Neural cell (in vitro differentiated cells): ENCODE results near the gene CLCA4. TPM values are rescaled to one million over a fixed set of nuclear protein-coding genes. Genes with fewer than 3 reads are reported as not detected.

ENCODE experiments used
- H2AFZ ChIP-seq: fragments of 200-600, 300-800 bp; sonication (generic), shearing (Covaris generic); 2 replicates; pipeline ENCODE4 v1.6.0; 2014; ENCODE audit warnings: low read depth, mild to moderate bottlenecking, antibody characterized with exemption, low read length, moderate library complexity
- H3F3A ChIP-seq: fragments of 200-600 bp; shearing (Covaris generic); 2 replicates; pipeline ENCODE4 v1.6.1; 2016; ENCODE audit warnings: mild to moderate bottlenecking, moderate library complexity, mixed read lengths, antibody characterized with exemption, low read length; ENCODE audit not compliant: insufficient read depth, poor library complexity, severe bottlenecking
- H3K27ac ChIP-seq: fragments of 200-600, 300-800 bp; sonication (generic), shearing (Covaris generic); 2 replicates; pipeline ENCODE4 v1.5.1; 2014; ENCODE audit warnings: mild to moderate bottlenecking, low read length, moderate library complexity
- H3K27me3 ChIP-seq: fragments of 300-800, 200-600 bp; sonication (generic), shearing (Covaris generic); 2 replicates; pipeline ENCODE4 v1.6.0; 2014; ENCODE audit warnings: mild to moderate bottlenecking, low read depth, low read length, moderate library complexity; ENCODE audit not compliant: insufficient read depth
- H3K36me3 ChIP-seq: fragments of 300-800, 200-600 bp; sonication (generic), shearing (Covaris generic); 2 replicates; pipeline ENCODE4 v1.5.1; 2014; ENCODE audit warnings: mild to moderate bottlenecking, antibody characterized with exemption, low read length, moderate library complexity; ENCODE audit not compliant: insufficient read depth
- H3K4me2 ChIP-seq: fragments of 300-800, 200-600 bp; sonication (generic), shearing (Covaris generic); 2 replicates; pipeline ENCODE4 v1.6.0; 2014; ENCODE audit warnings: mild to moderate bottlenecking, low read length
- H3K4me3 ChIP-seq: fragments of 300-800, 200-600 bp; sonication (generic), shearing (Covaris generic); 2 replicates; pipeline ENCODE4 v1.5.1; 2014; ENCODE audit warnings: mild to moderate bottlenecking, low read length, moderate library complexity
- H3K79me2 ChIP-seq: fragments of 200-600 bp; shearing (Covaris generic); replicated peaks from 2 replicates; pipeline ENCODE4 v1.6.0; 2014; ENCODE audit warnings: mild to moderate bottlenecking, low read length, moderate library complexity; ENCODE audit not compliant: insufficient read depth
- H3K9ac ChIP-seq: fragments of 300-800, 200-600 bp; sonication (generic), shearing (Covaris generic); 2 replicates; pipeline ENCODE4 v1.6.1; 2016; ENCODE audit warnings: mild to moderate bottlenecking, low read length, mixed read lengths
- H3K9me2 ChIP-seq: fragments of 200-600 bp; shearing (Covaris generic); 2 replicates; pipeline ENCODE4 v1.6.1; 2016; ENCODE audit warnings: mild to moderate bottlenecking, low read length, mixed read lengths; ENCODE audit not compliant: insufficient read depth
- H3K9me3 ChIP-seq: fragments of 200-600, 300-800 bp; sonication (generic), shearing (Covaris generic); 2 replicates; pipeline ENCODE4 v1.6.1; 2016; ENCODE audit warnings: mild to moderate bottlenecking, mixed run types, low read length, moderate library complexity, mixed read lengths
- H4K20me1 ChIP-seq: fragments of 200-600 bp; shearing (Covaris generic); 2 replicates; pipeline ENCODE4 v1.6.1; 2016; ENCODE audit warnings: mild to moderate bottlenecking, mixed run types; ENCODE audit not compliant: insufficient read depth
- CTCF ChIP-seq: fragments of 450-650 bp; IDR thresholded peaks from 2 replicates; pipeline ENCODE4 v1.5.1; 2014; ENCODE audit warnings: antibody characterized with exemption, mild to moderate bottlenecking, moderate library complexity; ENCODE audit not compliant: poor library complexity, severe bottlenecking
- EP300 ChIP-seq: fragments of 450-650 bp; conservative IDR thresholded peaks from 2 replicates; pipeline ENCODE4 v1.6.1; 2014; ENCODE audit warnings: antibody characterized with exemption, mild to moderate bottlenecking, moderate library complexity; ENCODE audit not compliant: poor library complexity, severe bottlenecking
- EZH2 ChIP-seq: fragments of 200-600, 300-800 bp; shearing (Covaris generic), sonication (generic); IDR thresholded peaks from 2 replicates; pipeline ENCODE4 v1.6.1; 2014; ENCODE audit warnings: antibody characterized with exemption, low read length, borderline replicate concordance, mild to moderate bottlenecking; ENCODE audit not compliant: insufficient read depth, poor library complexity, severe bottlenecking
- MXI1 ChIP-seq: fragments of 450-650 bp; conservative IDR thresholded peaks from 2 replicates; pipeline ENCODE4 v1.6.1; 2014; ENCODE audit warnings: antibody characterized with exemption, mild to moderate bottlenecking; ENCODE audit not compliant: poor library complexity, severe bottlenecking
- POLR2AphosphoS5 ChIP-seq: IDR thresholded peaks from 2 replicates; pipeline ENCODE4 v1.6.1; 2012
- RAD21 ChIP-seq: fragments of 450-650 bp; conservative IDR thresholded peaks from 2 replicates; pipeline ENCODE4 v1.6.1; 2014; ENCODE audit warnings: antibody characterized with exemption, mild to moderate bottlenecking, moderate library complexity
- REST ChIP-seq: IDR thresholded peaks from 2 replicates; pipeline ENCODE4 v1.6.1; 2012; ENCODE audit warnings: borderline replicate concordance
- SMC3 ChIP-seq: fragments of 450-650 bp; conservative IDR thresholded peaks from 2 replicates; pipeline ENCODE4 v1.6.1; 2014; ENCODE audit warnings: antibody characterized with exemption, mild to moderate bottlenecking, moderate library complexity; ENCODE audit not compliant: poor library complexity
- TAF1 ChIP-seq: IDR thresholded peaks from 2 replicates; pipeline ENCODE4 v1.6.1; 2012; ENCODE audit warnings: low read depth
- polyA plus RNA-seq: library from polyadenylated mRNA; depleted of rRNA; stranded (reverse); fragments of >200 nt; gene quantifications from 2 replicates; pipeline ENCODE4 v1.2.3, GENCODE V29; 2014

CLCA4 gene
- polyA plus RNA-seq, 1 donor from 2014 or later, result not detected

- Histone ChIP-seq H4K20me1 (no peaks in the 10 kb centered on the region), H2AFZ (no peak overlapping the region), H3K4me2 (no peak overlapping the region), H3K9ac (no peak overlapping the region), H3K9me3 (no peaks in the 10 kb centered on the region), H3K27ac (no peak overlapping the region), H3K36me3 (no peaks in the 10 kb centered on the region), H3K4me3 (no peak overlapping the region), H3K9me2 (no peaks in the 10 kb centered on the region), H3K27me3 (no peaks in the 10 kb centered on the region), H3F3A (no peaks in the 10 kb centered on the region), H3K79me2 (no peaks in the 10 kb centered on the region)
- TF ChIP-seq TAF1, result no peak
- TF ChIP-seq POLR2AphosphoS5, result no peak
- TF ChIP-seq SMC3, result no peak
- TF ChIP-seq RAD21, result no peak
- no peak for TF ChIP-seq EP300
- TF ChIP-seq CTCF, result no peak
- no peak for TF ChIP-seq EZH2
- TF ChIP-seq MXI1, result no peak
These were observed 5.5 kb downstream of the CLCA4 start for GRCh38 chr1:86552376-86552775.

GRCh38 chr1:86557739-86558138, 10.9 kb downstream of the CLCA4 start:
- no peaks in the 10 kb centered on the region for H4K20me1 ChIP-seq
- TF ChIP-seq EP300, result no peak
- TF ChIP-seq TAF1, result no peak
- no peak for TF ChIP-seq REST
- TF ChIP-seq SMC3, result no peak
- no peak for TF ChIP-seq MXI1
- TF ChIP-seq RAD21, result no peak
- TF ChIP-seq CTCF, result no peak
- TF ChIP-seq EZH2, result no peak
- no peak for TF ChIP-seq POLR2AphosphoS5

More at GRCh38 chr1:86557739-86558138, 10.9 kb downstream of the CLCA4 start:
- Histone ChIP-seq H3K9me3 (no peaks in the 10 kb centered on the region), H3K79me2 (no peaks in the 10 kb centered on the region), H3F3A (no peaks in the 10 kb centered on the region), H3K27ac (no peak overlapping the region), H3K36me3 (no peaks in the 10 kb centered on the region), H3K4me2 (no peak overlapping the region), H2AFZ (no peak overlapping the region), H3K4me3 (no peak overlapping the region), H3K9me2 (no peaks in the 10 kb centered on the region), H3K27me3 (no peaks in the 10 kb centered on the region), H3K9ac (no peak overlapping the region)
